Measurements from ENCODE around the gene LRRFIP2. TPM values are rescaled to one million over a fixed set of nuclear protein-coding genes. Genes with fewer than 3 reads are reported as not detected.
A peak's percentile ranks its signal among the peaks of the same experiment; 100 is the strongest.
"Not testable (repeated sequence)": the region's sequence is repeated elsewhere in the genome, so short reads cannot be mapped to it uniquely, and the experiment has no call there.

LRRFIP2 gene
- total RNA-seq, 1 donor from 2014 or later, result 34.7 TPM

GRCh38 chr3:37068031-37068430 is 106.4 kb downstream of the LRRFIP2 start:
- DNase-seq (ENCODE audit: low read depth in 2 of 2), result no peak

GRCh38 chr3:37067577-37067976 is 106.8 kb downstream of the LRRFIP2 start:
- no peak for DNase-seq (ENCODE audit: low read depth in 2 of 2)

- peak in 1 of 2 donors; percentile 17 for DNase-seq (ENCODE audit: low read depth in 2 of 2)
Observed at GRCh38 chr3:37064747-37065146, 109.6 kb downstream of the LRRFIP2 start.

GRCh38 chr3:37058117-37058516 is 116.3 kb downstream of the LRRFIP2 start:
- no peak for DNase-seq (ENCODE audit: low read depth in 2 of 2)

GRCh38 chr3:37056826-37057225 is 117.6 kb downstream of the LRRFIP2 start:
- no peak for DNase-seq (ENCODE audit: low read depth in 2 of 2)

- not testable (repeated sequence) for DNase-seq (ENCODE audit: low read depth in 2 of 2)
Observed at GRCh38 chr3:37055077-37055476, 119.3 kb downstream of the LRRFIP2 start.

GRCh38 chr3:37054370-37054769 is 120.0 kb downstream of the LRRFIP2 start:
- peak; percentile 15 to 51 for DNase-seq (ENCODE audit: low read depth in 2 of 2)

- no peak for DNase-seq (ENCODE audit: low read depth in 2 of 2)
Observed at GRCh38 chr3:37053753-37054152, 120.6 kb downstream of the LRRFIP2 start.

- no peak for DNase-seq (ENCODE audit: low read depth in 2 of 2)
Observed at GRCh38 chr3:37053337-37053736, 121.0 kb downstream of the LRRFIP2 start.

GRCh38 chr3:37052860-37053259 is 121.5 kb downstream of the LRRFIP2 start:
- no peak for DNase-seq (ENCODE audit: low read depth in 2 of 2)

- peak; percentile 15 to 62 for DNase-seq (ENCODE audit: low read depth in 2 of 2)
Observed at GRCh38 chr3:37050282-37050681, 124.1 kb downstream of the LRRFIP2 start.

- DNase-seq (ENCODE audit: low read depth in 2 of 2), result not testable (repeated sequence)
Observed at GRCh38 chr3:37042712-37043111, 131.7 kb downstream of the LRRFIP2 start.

GRCh38 chr3:37041546-37042195 is 132.7 kb downstream of the LRRFIP2 start:
- peak; percentile 6 to 33 for DNase-seq (ENCODE audit: low read depth in 2 of 2)

- no peak for DNase-seq (ENCODE audit: low read depth in 2 of 2)
Observed at GRCh38 chr3:37040231-37040630, 134.2 kb downstream of the LRRFIP2 start.

GRCh38 chr3:37039161-37039846 is 135.1 kb downstream of the LRRFIP2 start:
- DNase-seq (ENCODE audit: low read depth in 2 of 2), result no peak

GRCh38 chr3:37037352-37037751 is 137.0 kb downstream of the LRRFIP2 start:
- DNase-seq (ENCODE audit: low read depth in 2 of 2), result no peak

- no peak for DNase-seq (ENCODE audit: low read depth in 2 of 2)
Observed at GRCh38 chr3:37032961-37033360, 141.4 kb downstream of the LRRFIP2 start.

- peak in 1 of 2 donors; percentile 68 for DNase-seq (ENCODE audit: low read depth in 2 of 2)
Observed at GRCh38 chr3:37031096-37031682, 143.2 kb downstream of the LRRFIP2 start.

GRCh38 chr3:37030588-37030987 is 143.8 kb downstream of the LRRFIP2 start:
- peak; percentile 33 to 95 for DNase-seq (ENCODE audit: low read depth in 2 of 2)

GRCh38 chr3:37029516-37030163 is 144.7 kb downstream of the LRRFIP2 start:
- DNase-seq (ENCODE audit: low read depth in 2 of 2), result no peak

GRCh38 chr3:37029111-37029510 is 145.3 kb downstream of the LRRFIP2 start:
- DNase-seq (ENCODE audit: low read depth in 2 of 2), result peak in 1 of 2 donors; percentile 35

GRCh38 chr3:37028329-37028728 is 146.1 kb downstream of the LRRFIP2 start:
- DNase-seq (ENCODE audit: low read depth in 2 of 2), result peak in 1 of 2 donors; percentile 45

Measured in lung microvascular endothelial cell (primary cell).